ENCODE measurements around the gene GOLT1A.

- TF ChIP-seq CTCF (IDR thresholded peaks at IDR 0.05) (no peak), POLR2A (IDR thresholded peaks at IDR 0.05) (no peak)
Observed at GRCh38 chr1:204154568-204155255, 59.1 kb downstream of the GOLT1A start.

Measured in lower leg skin (tissue), 3 donors.